ENCODE measurements around the gene CDK14.

Gene CDK14

GRCh38 chr7:90839316-90839715, 243.2 kb downstream of the CDK14 start:
- no peak for DNase-seq (ENCODE audit: low read depth in 2 of 2)

- DNase-seq (ENCODE audit: low read depth in 2 of 2): no peak
These were observed 243.7 kb downstream of the CDK14 start for GRCh38 chr7:90839727-90840291.

- no peak for DNase-seq (ENCODE audit: low read depth in 2 of 2)
These were observed 245.8 kb downstream of the CDK14 start for GRCh38 chr7:90841759-90842429.

- no peak for DNase-seq (ENCODE audit: low read depth in 2 of 2)
These were observed 246.3 kb downstream of the CDK14 start for GRCh38 chr7:90842430-90842788.

GRCh38 chr7:90843472-90843871, 247.4 kb downstream of the CDK14 start:
- no peak for DNase-seq (ENCODE audit: low read depth in 2 of 2)

- DNase-seq (ENCODE audit: low read depth in 2 of 2): no peak
These were observed 248.3 kb downstream of the CDK14 start for GRCh38 chr7:90844421-90844820.

GRCh38 chr7:90846192-90846591, 250.1 kb downstream of the CDK14 start:
- DNase-seq (ENCODE audit: low read depth in 2 of 2): no peak

- DNase-seq (ENCODE audit: low read depth in 2 of 2): no peak
These were observed 253.9 kb downstream of the CDK14 start for GRCh38 chr7:90850066-90850465.

- no peak for DNase-seq (ENCODE audit: low read depth in 2 of 2)
These were observed 254.3 kb downstream of the CDK14 start for GRCh38 chr7:90850471-90850870.

GRCh38 chr7:90853205-90853604, 257.1 kb downstream of the CDK14 start:
- no peak for DNase-seq (ENCODE audit: low read depth in 2 of 2)

GRCh38 chr7:90856351-90857070, 260.4 kb downstream of the CDK14 start:
- DNase-seq (ENCODE audit: low read depth in 2 of 2): no peak

- DNase-seq (ENCODE audit: low read depth in 2 of 2): no peak
These were observed 261.5 kb downstream of the CDK14 start for GRCh38 chr7:90857603-90858002.

- no peak for DNase-seq (ENCODE audit: low read depth in 2 of 2)
These were observed 262.4 kb downstream of the CDK14 start for GRCh38 chr7:90858546-90858945.

GRCh38 chr7:90859521-90859920, 263.4 kb downstream of the CDK14 start:
- DNase-seq (ENCODE audit: low read depth in 2 of 2): no peak

- DNase-seq (ENCODE audit: low read depth in 2 of 2): no peak
These were observed 268.0 kb downstream of the CDK14 start for GRCh38 chr7:90864088-90864487.

GRCh38 chr7:90869335-90869734, 273.2 kb downstream of the CDK14 start:
- no peak for DNase-seq (ENCODE audit: low read depth in 2 of 2)

GRCh38 chr7:90876701-90877100, 280.6 kb downstream of the CDK14 start:
- no peak for DNase-seq (ENCODE audit: low read depth in 2 of 2)

- DNase-seq (ENCODE audit: low read depth in 2 of 2): no peak
These were observed 281.1 kb downstream of the CDK14 start for GRCh38 chr7:90877201-90877600.

- no peak for DNase-seq (ENCODE audit: low read depth in 2 of 2)
These were observed 283.8 kb downstream of the CDK14 start for GRCh38 chr7:90879924-90880323.

- no peak for DNase-seq (ENCODE audit: low read depth in 2 of 2)
These were observed 290.3 kb downstream of the CDK14 start for GRCh38 chr7:90886416-90886815.

- DNase-seq (ENCODE audit: low read depth in 2 of 2): no peak
These were observed 293.1 kb downstream of the CDK14 start for GRCh38 chr7:90889210-90889609.

GRCh38 chr7:90889644-90890043, 293.5 kb downstream of the CDK14 start:
- no peak for DNase-seq (ENCODE audit: low read depth in 2 of 2)

- DNase-seq (ENCODE audit: low read depth in 2 of 2): no peak
These were observed 295.4 kb downstream of the CDK14 start for GRCh38 chr7:90891529-90891928.
